22Rv1 (cell line): ENCODE measurements around the gene CSRP2.

Experiments
- CTCF ChIP-seq: fragments of 450-650 bp; IDR thresholded peaks from 2 replicates; pipeline ENCODE4 v1.5.1; 2017; ENCODE audit warnings: mild to moderate bottlenecking
- ZFX ChIP-seq: fragments of 450-650 bp; IDR thresholded peaks from 2 replicates; pipeline ENCODE4 v1.6.1; 2017; ENCODE audit warnings: antibody characterized with exemption, borderline replicate concordance

- TF ChIP-seq CTCF (no peak), ZFX (no peak)
Measured at GRCh38 chr12:76876696-76877229, 2.1 kb downstream of the CSRP2 start.
